K562 (cell line): ENCODE results near the gene SH3BP4. TPM values are rescaled to one million over a fixed set of nuclear protein-coding genes. Genes with fewer than 3 reads are reported as not detected.

Source experiments
- ATAC-seq: fragments of 200-7000 bp; cut with Tn5 transposase; 3 replicates; pipeline ENCODE4 v1.9.1; 2020; ENCODE audit warnings: moderate library complexity
- BruUV-seq: library from RNA; stranded (reverse); fragments of 400-500 nt; replicated peaks from 2 replicates; lab custom pipeline; 2021; lab: Mats Ljungman, UMichigan
- CTCF ChIA-PET: fragments of 300-600 bp; formaldehyde crosslinking; extraction: SDS; loops from one replicate; lab custom pipeline; 2021; ENCODE audit warnings: low intra/inter-chr PET ratio; lab: Yijun Ruan, JAX
- POLR2A ChIA-PET: fragments of 300-600, 350-650 bp; sonication (Branson Sonifier 250); formaldehyde crosslinking; extraction: SDS; loops from one replicate; lab custom pipeline; 2021; ENCODE audit warnings: antibody characterized with exemption, inconsistent platforms; lab: Yijun Ruan, JAX
- DNase-seq, 4 experiments: peaks; one replicate each; pipeline versions ENCODE4 v3.0.0 to v3.0.0-alpha.2; 2011 to 2018; ENCODE audit warnings: low spot score in 3 of 4, mixed read lengths in 3 of 4; ENCODE audit errors: extremely low read depth in 1 of 4
- FAIRE-seq: peaks from 2 replicates; lab custom pipeline; 2011; peaks lifted over from hg19 to GRCh38; lab: Jason Lieb, UNC
- H2AFZ ChIP-seq: 2 replicates; pipeline ENCODE4 v1.6.0; 2011; ENCODE audit warnings: low read depth, low read length, control low read depth, inconsistent platforms
- H3K27ac ChIP-seq: fragments of 200-600 bp; 3 replicates; pipeline ENCODE4 v1.8.0; 2011; ENCODE audit warnings: low read depth, mild to moderate bottlenecking, control low read depth, inconsistent platforms, low read length, moderate library complexity, mixed read lengths; ENCODE audit errors: extremely low read depth
- H3K27me3 ChIP-seq, 2 experiments: fragments of 300-600 bp in 1 of 2; 2 replicates in 1 of 2; 3 replicates in 1 of 2; pipeline versions ENCODE4 v1.6.0 to v1.8.0; 2011; ENCODE audit warnings: inconsistent platforms in 2 of 2, low read length in 2 of 2, mild to moderate bottlenecking in 1 of 2, mixed read lengths in 1 of 2, moderate library complexity in 1 of 2; ENCODE audit not compliant: control insufficient read depth in 2 of 2, insufficient read depth in 2 of 2
- H3K36me3 ChIP-seq: fragments of 300-600 bp; 3 replicates; pipeline ENCODE4 v1.8.0; 2011; ENCODE audit warnings: mild to moderate bottlenecking, low read length, inconsistent platforms; ENCODE audit not compliant: control insufficient read depth, insufficient read depth
- H3K4me1 ChIP-seq, 2 experiments: fragments of 200-600 bp in 1 of 2; replicated peaks in 1 of 2; 2 replicates in 1 of 2; 3 replicates in 1 of 2; pipeline versions ENCODE4 v1.5.1 to v1.8.0; 2011; ENCODE audit warnings: inconsistent platforms in 2 of 2, low read length in 2 of 2, mild to moderate bottlenecking in 1 of 2, mixed read lengths in 1 of 2, moderate library complexity in 1 of 2; ENCODE audit not compliant: control insufficient read depth in 2 of 2, insufficient read depth in 2 of 2
- H3K4me2 ChIP-seq: 2 replicates; pipeline ENCODE4 v1.6.1; 2011; ENCODE audit warnings: low read length, control low read depth, inconsistent platforms, mixed read lengths; ENCODE audit not compliant: insufficient read depth
- H3K4me3 ChIP-seq: fragments of 200-600 bp; sonication (generic), shearing (Covaris generic); 2 replicates; pipeline ENCODE4 v1.5.1; 2016; ENCODE audit warnings: control low read depth, inconsistent platforms
- H3K79me2 ChIP-seq: fragments of 200-600 bp; 3 replicates; pipeline ENCODE4 v1.8.0; 2011; ENCODE audit warnings: low read length, inconsistent platforms; ENCODE audit not compliant: control insufficient read depth, insufficient read depth
- H3K9ac ChIP-seq, 2 experiments: 2 replicates each; pipeline versions ENCODE4 v1.6.0 to v1.6.1; 2011; ENCODE audit warnings: low read depth in 2 of 2, low read length in 2 of 2, control low read depth in 1 of 2, inconsistent platforms in 1 of 2, mild to moderate bottlenecking in 1 of 2, mixed read lengths in 1 of 2; ENCODE audit not compliant: insufficient read depth in 1 of 2
- H3K9me1 ChIP-seq: one replicate; pipeline ENCODE4 v1.6.0; 2011; ENCODE audit warnings: inconsistent platforms, mild to moderate bottlenecking, low read length, moderate library complexity; ENCODE audit not compliant: control insufficient read depth, insufficient read depth
- H3K9me3 ChIP-seq: replicated peaks from 2 replicates; pipeline ENCODE4 v1.5.1; 2011; ENCODE audit warnings: low read depth, low read length, inconsistent platforms; ENCODE audit not compliant: control insufficient read depth, insufficient read depth
- H4K20me1 ChIP-seq: replicated peaks from 2 replicates; pipeline ENCODE4 v1.6.1; 2011; ENCODE audit warnings: low read length, inconsistent platforms, mixed read lengths; ENCODE audit not compliant: control insufficient read depth, insufficient read depth
- ADNP ChIP-seq: fragments of 200-800 bp; sonication (Bioruptor generic); IDR thresholded peaks from 2 replicates; pipeline ENCODE4 v1.6.1; 2016; ENCODE audit warnings: missing genetic modification characterization, missing compliant biosample characterization
- CHD4 ChIP-seq: fragments of 200-600 bp; sonication (generic); IDR thresholded peaks from 3 replicates; pipeline ENCODE4 v1.6.1; 2012; ENCODE audit warnings: low read depth, mild to moderate bottlenecking, mixed read lengths, low read length, inconsistent platforms; ENCODE audit not compliant: insufficient read depth, insufficient replicate concordance, poor library complexity, severe bottlenecking
- DACH1 ChIP-seq: fragments of 450-650 bp; IDR thresholded peaks from 2 replicates; pipeline ENCODE4 v1.6.1; 2018; ENCODE audit not compliant: partially characterized antibody
- E2F4 ChIP-seq: sonication (generic); formaldehyde crosslinking; IDR thresholded peaks from 2 replicates; pipeline ENCODE4 v1.8.0; 2022; ENCODE audit warnings: mild to moderate bottlenecking, low read depth, missing genetic modification reagents
- PPARD ChIP-seq: fragments of 250-450 bp; sonication (Bioruptor Pico); IDR thresholded peaks from 2 replicates; pipeline ENCODE4 v1.8.0; 2022; ENCODE audit warnings: inconsistent platforms, mild to moderate bottlenecking, moderate library complexity
- TSC22D4 ChIP-seq: fragments of 450-650 bp; IDR thresholded peaks from 2 replicates; pipeline ENCODE4 v1.6.1; 2016; ENCODE audit warnings: missing genetic modification characterization, missing biosample characterization, control low read depth
- ZNF121 ChIP-seq: sonication (generic); formaldehyde crosslinking; conservative IDR thresholded peaks from 2 replicates; pipeline ENCODE4 v1.8.0; 2022; ENCODE audit warnings: missing genetic modification reagents
- WGBS: fragments of 100-300 bp; shearing (Covaris generic); methylation state at CpG from one replicate; pipeline ENCODE4 v1.1.6; 2016; ENCODE audit warnings: low coverage, mixed read lengths; ENCODE audit not compliant: insufficient coverage; ENCODE audit errors: missing lambda C conversion rate; 5-methylcytosine and 5-hydroxymethylcytosine counted together
- in situ Hi-C: fragments of 300-500 bp; cut with MboI; formaldehyde crosslinking; loops from 4 replicates; pipeline ENCODE4 v1.15.0; 2018; ENCODE audit warnings: inconsistent platforms, mixed read lengths
- intact Hi-C: fragments of 100-400 bp; cut with micrococcal nuclease; formaldehyde crosslinking; loops from 2 replicates; pipeline ENCODE4 v1.14.2; 2022
- polyA plus RNA-seq, 8 experiments: library from polyadenylated mRNA; depleted of rRNA in 4 of 8; stranded (reverse) in 5 of 8; unstranded in 3 of 8; fragments of >200 nt; fragmentation: Nextera tagmentation in 2 of 8; fragmentation: Illumina TruSeq in 1 of 8; extraction: Ambion mirVana in 2 of 8; extraction: Trizol in 1 of 8; gene quantifications; 2 replicates each; pipeline versions ENCODE4 v1.2.1 to v1.2.3, GENCODE V29; 2011 to 2014; ENCODE audit warnings: inconsistent platforms in 1 of 8, missing spikeins in 1 of 8
- total RNA-seq, 7 experiments: library from RNA; depleted of rRNA in 6 of 7; stranded (reverse); fragments of >200 nt in 6 of 7; fragmentation: Illumina TruSeq in 2 of 7; extraction: Trizol in 2 of 7; gene quantifications; 2 replicates each; pipeline versions ENCODE4 v1.2.1 to v1.2.3, GENCODE V29; 2011 to 2021; ENCODE audit warnings: low replicate concordance in 1 of 7

Gene SH3BP4
- total and polyA plus RNA-seq, 9 of the 15 experiments (the other 6 are each of a cell fraction or from before 2014, with no cell fraction given) = 0.03 to 0.28 (median 0.27) TPM; not detected in 6

GRCh38 chr2:234967870-234968208 is 16.0 kb downstream of the SH3BP4 start:
- no peak overlapping the region for H3K9ac ChIP-seq
- intact Hi-C loops (no loop called here), in situ Hi-C loops (no loop called here)
- H3K4me1 ChIP-seq = no peaks in the 10 kb centered on the region
- BruUV-seq = no TSS peak
- no peak overlapping the region for H3K4me3 ChIP-seq
- 0% methylated on average over 4 of the region's 5 CpGs for WGBS
- H3K79me2 ChIP-seq = no peaks in the 10 kb centered on the region
- no peak overlapping the region for H3K27ac ChIP-seq
- no peak overlapping the region for H2AFZ ChIP-seq
- H3K4me2 ChIP-seq = no peak overlapping the region
- ChIA-PET POLR2A (interaction anchor here (0.7 kb wide), 1 partner anchor 9 kb away, joined by 3 read pairs; no protein-coding TSS in a partner anchor), CTCF (no interaction called here)
- DNase-seq = no peak
- TF ChIP-seq CHD4 (no peak), TSC22D4 (tag) (no peak), ADNP (tag) (no peak), ZNF121 (CRISPR knock-in tag) (no peak), E2F4 (no peak), DACH1 (no peak), PPARD (CRISPR knock-in tag) (no peak)
- no peak for ATAC-seq
- FAIRE-seq = no peak
- no peaks in the 10 kb centered on the region for H3K9me3 ChIP-seq
- no peaks in the 10 kb centered on the region for H3K36me3 ChIP-seq
- no peaks in the 10 kb centered on the region for H4K20me1 ChIP-seq
- peaks cover 5 to 25% of the 10 kb centered on the region in 2 experiments; a peak in 4 of 5 replicates for H3K27me3 ChIP-seq
- no peaks in the 10 kb centered on the region for H3K9me1 ChIP-seq
